C4-2B (cell line): ENCODE data around the gene NDC1.

Experiments used
- ZFX ChIP-seq: fragments of 450-650 bp; IDR thresholded peaks from 2 replicates; pipeline ENCODE4 v1.6.1; 2017
- TF ChIP-seq, protein P1 (sequence below): fragments of 450-650 bp; conservative IDR thresholded peaks from 2 replicates; pipeline ENCODE4 v1.5.1; 2017; ENCODE audit warnings: mild to moderate bottlenecking

DNA sequence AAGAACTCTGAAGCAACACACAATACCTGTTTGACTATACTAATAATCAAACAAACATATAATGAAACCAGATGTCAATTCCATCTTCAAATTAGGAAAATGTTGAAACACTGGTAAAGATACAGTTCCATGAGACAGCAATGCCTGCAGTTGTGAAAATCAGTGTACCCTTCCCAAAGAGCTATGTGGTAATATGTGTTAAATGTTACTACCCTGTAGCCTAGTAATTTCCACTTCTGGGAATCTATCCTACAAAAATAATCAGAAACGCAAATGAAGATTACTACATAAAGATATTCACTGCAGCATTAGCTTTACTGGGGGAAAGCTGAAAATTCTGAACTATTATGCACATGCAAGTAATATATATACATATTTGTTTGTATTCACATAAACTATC lies 116.1 kb downstream of the NDC1 start:
- TF ChIP-seq, protein P1, sequence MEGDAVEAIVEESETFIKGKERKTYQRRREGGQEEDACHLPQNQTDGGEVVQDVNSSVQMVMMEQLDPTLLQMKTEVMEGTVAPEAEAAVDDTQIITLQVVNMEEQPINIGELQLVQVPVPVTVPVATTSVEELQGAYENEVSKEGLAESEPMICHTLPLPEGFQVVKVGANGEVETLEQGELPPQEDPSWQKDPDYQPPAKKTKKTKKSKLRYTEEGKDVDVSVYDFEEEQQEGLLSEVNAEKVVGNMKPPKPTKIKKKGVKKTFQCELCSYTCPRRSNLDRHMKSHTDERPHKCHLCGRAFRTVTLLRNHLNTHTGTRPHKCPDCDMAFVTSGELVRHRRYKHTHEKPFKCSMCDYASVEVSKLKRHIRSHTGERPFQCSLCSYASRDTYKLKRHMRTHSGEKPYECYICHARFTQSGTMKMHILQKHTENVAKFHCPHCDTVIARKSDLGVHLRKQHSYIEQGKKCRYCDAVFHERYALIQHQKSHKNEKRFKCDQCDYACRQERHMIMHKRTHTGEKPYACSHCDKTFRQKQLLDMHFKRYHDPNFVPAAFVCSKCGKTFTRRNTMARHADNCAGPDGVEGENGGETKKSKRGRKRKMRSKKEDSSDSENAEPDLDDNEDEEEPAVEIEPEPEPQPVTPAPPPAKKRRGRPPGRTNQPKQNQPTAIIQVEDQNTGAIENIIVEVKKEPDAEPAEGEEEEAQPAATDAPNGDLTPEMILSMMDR = no peak
- no peak for TF ChIP-seq ZFX
